ENCODE data around the gene C1orf159. TPM values are rescaled to one million over a fixed set of nuclear protein-coding genes. Genes with fewer than 3 reads are reported as not detected.
A peak's percentile ranks its signal among the peaks of the same experiment; 100 is the strongest.

C1orf159 gene
- total and polyA plus RNA-seq, 2 experiments from 2014 or later = 9.6 to 21.5 TPM

DNA sequence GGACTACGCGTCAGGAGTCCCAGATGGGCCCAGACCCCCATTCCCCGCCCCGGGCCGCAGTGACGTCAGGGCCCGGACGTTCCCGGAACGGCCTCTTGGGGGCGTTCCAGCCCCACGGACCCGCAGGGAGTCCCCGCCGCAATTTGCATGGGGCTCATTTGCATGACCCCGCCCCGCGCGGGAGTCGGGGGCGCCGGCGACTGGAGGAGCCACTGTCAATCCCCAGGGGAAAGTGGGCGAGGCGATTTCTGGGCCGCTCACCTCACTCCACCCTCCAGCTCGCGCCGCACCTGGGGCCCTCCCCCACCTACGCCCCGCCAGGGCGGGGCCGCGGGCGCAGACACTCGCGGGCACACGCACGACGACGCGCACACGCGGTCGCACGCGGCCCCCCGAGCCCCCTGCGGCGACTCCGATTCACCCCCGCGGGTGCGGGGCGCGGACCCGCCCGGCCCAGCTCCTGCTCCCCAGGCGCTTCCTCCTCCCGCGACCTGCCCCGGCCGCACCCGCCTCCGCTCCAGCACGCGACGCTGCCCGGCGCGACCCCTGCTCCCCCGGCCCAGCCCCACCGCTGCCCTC, 82.8 kb downstream of the C1orf159 start:
- Mint-ChIP-seq H3K4me1 (peaks cover 7% of the 10 kb centered on the region; the same call in 2 of the 3 replicates), H3K4me3 (peak overlapping the region; percentile 54; the same call in 2 of the 3 replicates), H3K27me3 (ENCODE audit: insufficient read depth, low read depth, poor library complexity) (peaks cover 38% of the 10 kb centered on the region), H3K9me3 (no peaks in the 10 kb centered on the region; the same call in 2 of the 3 replicates), H3K36me3 (ENCODE audit: low read depth) (peaks cover 6% of the 10 kb centered on the region; the same call in 2 of the 3 replicates), H3K27ac (no peak overlapping the region)
- peaks cover 24% of the 10 kb centered on the region for H4K20me1 ChIP-seq (replicated peaks; ENCODE audit: insufficient read depth)
- ATAC-seq = peak; percentile 74
- H3K4me1 ChIP-seq (ENCODE audit: insufficient read depth) = peaks cover 5% of the 10 kb centered on the region; the same call in 1 of the 2 replicates
- DNase-seq (ENCODE audit: low spot score) = peak; percentile 98
- H3K4me2 ChIP-seq = peak overlapping the region; percentile 76
- H3K4me3 ChIP-seq = peak overlapping the region; percentile 66
- no peak overlapping the region for H3K27ac ChIP-seq (ENCODE audit: low read depth)
- no peaks in the 10 kb centered on the region for H3F3A ChIP-seq (replicated peaks; ENCODE audit: low read depth)
- H3K9me2 ChIP-seq (ENCODE audit: insufficient read depth) = no peaks in the 10 kb centered on the region
- TF ChIP-seq STAT1 (IDR thresholded peaks at IDR 0.05; ENCODE audit: unreplicated experiment) (no peak), ZNF331 (CRISPR knock-in tag; IDR thresholded peaks at IDR 0.05; ENCODE audit: low read depth) (no peak), JUNB (IDR thresholded peaks at IDR 0.05; ENCODE audit: unreplicated experiment) (no peak), EZH2phosphoT487 (IDR thresholded peaks at IDR 0.05; ENCODE audit: unreplicated experiment) (no peak), CREB1 (CRISPR knock-in tag; IDR thresholded peaks at IDR 0.05; ENCODE audit: low read depth) (peak; percentile 96), EZH2 (IDR thresholded peaks at IDR 0.05; ENCODE audit: low read depth, unreplicated experiment) (no peak), ZNF114 (CRISPR knock-in tag; IDR thresholded peaks at IDR 0.05) (no peak), NANOG (IDR thresholded peaks at IDR 0.05; ENCODE audit: borderline replicate concordance) (no peak)
- TF ChIP-seq, protein P1, sequence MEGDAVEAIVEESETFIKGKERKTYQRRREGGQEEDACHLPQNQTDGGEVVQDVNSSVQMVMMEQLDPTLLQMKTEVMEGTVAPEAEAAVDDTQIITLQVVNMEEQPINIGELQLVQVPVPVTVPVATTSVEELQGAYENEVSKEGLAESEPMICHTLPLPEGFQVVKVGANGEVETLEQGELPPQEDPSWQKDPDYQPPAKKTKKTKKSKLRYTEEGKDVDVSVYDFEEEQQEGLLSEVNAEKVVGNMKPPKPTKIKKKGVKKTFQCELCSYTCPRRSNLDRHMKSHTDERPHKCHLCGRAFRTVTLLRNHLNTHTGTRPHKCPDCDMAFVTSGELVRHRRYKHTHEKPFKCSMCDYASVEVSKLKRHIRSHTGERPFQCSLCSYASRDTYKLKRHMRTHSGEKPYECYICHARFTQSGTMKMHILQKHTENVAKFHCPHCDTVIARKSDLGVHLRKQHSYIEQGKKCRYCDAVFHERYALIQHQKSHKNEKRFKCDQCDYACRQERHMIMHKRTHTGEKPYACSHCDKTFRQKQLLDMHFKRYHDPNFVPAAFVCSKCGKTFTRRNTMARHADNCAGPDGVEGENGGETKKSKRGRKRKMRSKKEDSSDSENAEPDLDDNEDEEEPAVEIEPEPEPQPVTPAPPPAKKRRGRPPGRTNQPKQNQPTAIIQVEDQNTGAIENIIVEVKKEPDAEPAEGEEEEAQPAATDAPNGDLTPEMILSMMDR (conservative IDR thresholded peaks at IDR 0.05; ENCODE audit: low read depth in 2 of 2) = peak; percentile 60 to 77
- TF ChIP-seq, protein P2, sequence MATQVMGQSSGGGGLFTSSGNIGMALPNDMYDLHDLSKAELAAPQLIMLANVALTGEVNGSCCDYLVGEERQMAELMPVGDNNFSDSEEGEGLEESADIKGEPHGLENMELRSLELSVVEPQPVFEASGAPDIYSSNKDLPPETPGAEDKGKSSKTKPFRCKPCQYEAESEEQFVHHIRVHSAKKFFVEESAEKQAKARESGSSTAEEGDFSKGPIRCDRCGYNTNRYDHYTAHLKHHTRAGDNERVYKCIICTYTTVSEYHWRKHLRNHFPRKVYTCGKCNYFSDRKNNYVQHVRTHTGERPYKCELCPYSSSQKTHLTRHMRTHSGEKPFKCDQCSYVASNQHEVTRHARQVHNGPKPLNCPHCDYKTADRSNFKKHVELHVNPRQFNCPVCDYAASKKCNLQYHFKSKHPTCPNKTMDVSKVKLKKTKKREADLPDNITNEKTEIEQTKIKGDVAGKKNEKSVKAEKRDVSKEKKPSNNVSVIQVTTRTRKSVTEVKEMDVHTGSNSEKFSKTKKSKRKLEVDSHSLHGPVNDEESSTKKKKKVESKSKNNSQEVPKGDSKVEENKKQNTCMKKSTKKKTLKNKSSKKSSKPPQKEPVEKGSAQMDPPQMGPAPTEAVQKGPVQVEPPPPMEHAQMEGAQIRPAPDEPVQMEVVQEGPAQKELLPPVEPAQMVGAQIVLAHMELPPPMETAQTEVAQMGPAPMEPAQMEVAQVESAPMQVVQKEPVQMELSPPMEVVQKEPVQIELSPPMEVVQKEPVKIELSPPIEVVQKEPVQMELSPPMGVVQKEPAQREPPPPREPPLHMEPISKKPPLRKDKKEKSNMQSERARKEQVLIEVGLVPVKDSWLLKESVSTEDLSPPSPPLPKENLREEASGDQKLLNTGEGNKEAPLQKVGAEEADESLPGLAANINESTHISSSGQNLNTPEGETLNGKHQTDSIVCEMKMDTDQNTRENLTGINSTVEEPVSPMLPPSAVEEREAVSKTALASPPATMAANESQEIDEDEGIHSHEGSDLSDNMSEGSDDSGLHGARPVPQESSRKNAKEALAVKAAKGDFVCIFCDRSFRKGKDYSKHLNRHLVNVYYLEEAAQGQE (IDR thresholded peaks at IDR 0.05; ENCODE audit: unreplicated experiment) = no peak
- TF ChIP-seq, protein P3, sequence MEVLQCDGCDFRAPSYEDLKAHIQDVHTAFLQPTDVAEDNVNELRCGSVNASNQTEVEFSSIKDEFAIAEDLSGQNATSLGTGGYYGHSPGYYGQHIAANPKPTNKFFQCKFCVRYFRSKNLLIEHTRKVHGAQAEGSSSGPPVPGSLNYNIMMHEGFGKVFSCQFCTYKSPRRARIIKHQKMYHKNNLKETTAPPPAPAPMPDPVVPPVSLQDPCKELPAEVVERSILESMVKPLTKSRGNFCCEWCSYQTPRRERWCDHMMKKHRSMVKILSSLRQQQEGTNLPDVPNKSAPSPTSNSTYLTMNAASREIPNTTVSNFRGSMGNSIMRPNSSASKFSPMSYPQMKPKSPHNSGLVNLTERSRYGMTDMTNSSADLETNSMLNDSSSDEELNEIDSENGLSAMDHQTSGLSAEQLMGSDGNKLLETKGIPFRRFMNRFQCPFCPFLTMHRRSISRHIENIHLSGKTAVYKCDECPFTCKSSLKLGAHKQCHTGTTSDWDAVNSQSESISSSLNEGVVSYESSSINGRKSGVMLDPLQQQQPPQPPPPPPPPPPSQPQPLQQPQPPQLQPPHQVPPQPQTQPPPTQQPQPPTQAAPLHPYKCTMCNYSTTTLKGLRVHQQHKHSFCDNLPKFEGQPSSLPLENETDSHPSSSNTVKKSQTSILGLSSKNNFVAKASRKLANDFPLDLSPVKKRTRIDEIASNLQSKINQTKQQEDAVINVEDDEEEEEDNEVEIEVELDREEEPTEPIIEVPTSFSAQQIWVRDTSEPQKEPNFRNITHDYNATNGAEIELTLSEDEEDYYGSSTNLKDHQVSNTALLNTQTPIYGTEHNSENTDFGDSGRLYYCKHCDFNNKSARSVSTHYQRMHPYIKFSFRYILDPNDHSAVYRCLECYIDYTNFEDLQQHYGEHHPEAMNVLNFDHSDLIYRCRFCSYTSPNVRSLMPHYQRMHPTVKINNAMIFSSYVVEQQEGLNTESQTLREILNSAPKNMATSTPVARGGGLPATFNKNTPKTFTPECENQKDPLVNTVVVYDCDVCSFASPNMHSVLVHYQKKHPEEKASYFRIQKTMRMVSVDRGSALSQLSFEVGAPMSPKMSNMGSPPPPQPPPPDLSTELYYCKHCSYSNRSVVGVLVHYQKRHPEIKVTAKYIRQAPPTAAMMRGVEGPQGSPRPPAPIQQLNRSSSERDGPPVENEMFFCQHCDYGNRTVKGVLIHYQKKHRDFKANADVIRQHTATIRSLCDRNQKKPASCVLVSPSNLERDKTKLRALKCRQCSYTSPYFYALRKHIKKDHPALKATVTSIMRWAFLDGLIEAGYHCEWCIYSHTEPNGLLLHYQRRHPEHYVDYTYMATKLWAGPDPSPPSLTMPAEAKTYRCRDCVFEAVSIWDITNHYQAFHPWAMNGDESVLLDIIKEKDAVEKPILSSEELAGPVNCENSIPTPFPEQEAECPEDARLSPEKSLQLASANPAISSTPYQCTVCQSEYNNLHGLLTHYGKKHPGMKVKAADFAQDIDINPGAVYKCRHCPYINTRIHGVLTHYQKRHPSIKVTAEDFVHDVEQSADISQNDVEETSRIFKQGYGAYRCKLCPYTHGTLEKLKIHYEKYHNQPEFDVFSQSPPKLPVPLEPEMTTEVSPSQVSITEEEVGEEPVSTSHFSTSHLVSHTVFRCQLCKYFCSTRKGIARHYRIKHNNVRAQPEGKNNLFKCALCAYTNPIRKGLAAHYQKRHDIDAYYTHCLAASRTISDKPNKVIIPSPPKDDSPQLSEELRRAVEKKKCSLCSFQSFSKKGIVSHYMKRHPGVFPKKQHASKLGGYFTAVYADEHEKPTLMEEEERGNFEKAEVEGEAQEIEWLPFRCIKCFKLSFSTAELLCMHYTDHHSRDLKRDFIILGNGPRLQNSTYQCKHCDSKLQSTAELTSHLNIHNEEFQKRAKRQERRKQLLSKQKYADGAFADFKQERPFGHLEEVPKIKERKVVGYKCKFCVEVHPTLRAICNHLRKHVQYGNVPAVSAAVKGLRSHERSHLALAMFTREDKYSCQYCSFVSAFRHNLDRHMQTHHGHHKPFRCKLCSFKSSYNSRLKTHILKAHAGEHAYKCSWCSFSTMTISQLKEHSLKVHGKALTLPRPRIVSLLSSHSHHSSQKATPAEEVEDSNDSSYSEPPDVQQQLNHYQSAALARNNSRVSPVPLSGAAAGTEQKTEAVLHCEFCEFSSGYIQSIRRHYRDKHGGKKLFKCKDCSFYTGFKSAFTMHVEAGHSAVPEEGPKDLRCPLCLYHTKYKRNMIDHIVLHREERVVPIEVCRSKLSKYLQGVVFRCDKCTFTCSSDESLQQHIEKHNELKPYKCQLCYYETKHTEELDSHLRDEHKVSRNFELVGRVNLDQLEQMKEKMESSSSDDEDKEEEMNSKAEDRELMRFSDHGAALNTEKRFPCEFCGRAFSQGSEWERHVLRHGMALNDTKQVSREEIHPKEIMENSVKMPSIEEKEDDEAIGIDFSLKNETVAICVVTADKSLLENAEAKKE (CRISPR knock-in tag; IDR thresholded peaks at IDR 0.05) = no peak
- TF ChIP-seq, protein P4, sequence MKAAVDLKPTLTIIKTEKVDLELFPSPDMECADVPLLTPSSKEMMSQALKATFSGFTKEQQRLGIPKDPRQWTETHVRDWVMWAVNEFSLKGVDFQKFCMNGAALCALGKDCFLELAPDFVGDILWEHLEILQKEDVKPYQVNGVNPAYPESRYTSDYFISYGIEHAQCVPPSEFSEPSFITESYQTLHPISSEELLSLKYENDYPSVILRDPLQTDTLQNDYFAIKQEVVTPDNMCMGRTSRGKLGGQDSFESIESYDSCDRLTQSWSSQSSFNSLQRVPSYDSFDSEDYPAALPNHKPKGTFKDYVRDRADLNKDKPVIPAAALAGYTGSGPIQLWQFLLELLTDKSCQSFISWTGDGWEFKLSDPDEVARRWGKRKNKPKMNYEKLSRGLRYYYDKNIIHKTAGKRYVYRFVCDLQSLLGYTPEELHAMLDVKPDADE (IDR thresholded peaks at IDR 0.05) = no peak
- no peak overlapping the region for H2AFZ ChIP-seq
- peaks cover 34% of the 10 kb centered on the region for H3K27me3 ChIP-seq (ENCODE audit: insufficient read depth)
- H3K36me3 ChIP-seq (ENCODE audit: insufficient read depth) = no peaks in the 10 kb centered on the region; the same call in 1 of the 2 replicates
- no peaks in the 10 kb centered on the region for H3K79me2 ChIP-seq (replicated peaks; ENCODE audit: insufficient read depth)
